Measurements from ENCODE around the gene FCN3. TPM values are rescaled to one million over a fixed set of nuclear protein-coding genes. Genes with fewer than 3 reads are reported as not detected.

FCN3 gene
- polyA plus RNA-seq, 4 donors, result 1.6 to 3.1 (median 2.2) TPM

DNA sequence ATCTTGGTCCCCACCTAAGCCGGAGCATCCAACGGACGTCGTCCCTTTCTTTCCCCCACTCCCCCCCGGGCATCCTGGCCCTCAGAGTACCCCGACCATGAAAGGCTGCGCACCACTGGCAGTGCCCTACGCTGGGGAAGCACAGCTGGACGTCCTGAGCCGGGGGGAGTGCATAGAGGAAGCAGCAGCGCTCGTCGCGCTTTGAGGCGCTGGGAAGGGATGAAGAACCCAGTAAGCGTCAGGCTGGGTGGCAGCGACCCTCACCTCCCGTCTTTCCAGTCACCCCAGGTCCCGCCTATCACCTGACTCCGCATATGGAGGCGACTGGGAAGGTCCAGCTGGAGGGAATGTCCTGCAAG lies 13.6 kb downstream of the FCN3 start:
- DNase-seq (ENCODE audit: low read depth in 4 of 4, low spot score in 3 of 4), result no peak

DNA sequence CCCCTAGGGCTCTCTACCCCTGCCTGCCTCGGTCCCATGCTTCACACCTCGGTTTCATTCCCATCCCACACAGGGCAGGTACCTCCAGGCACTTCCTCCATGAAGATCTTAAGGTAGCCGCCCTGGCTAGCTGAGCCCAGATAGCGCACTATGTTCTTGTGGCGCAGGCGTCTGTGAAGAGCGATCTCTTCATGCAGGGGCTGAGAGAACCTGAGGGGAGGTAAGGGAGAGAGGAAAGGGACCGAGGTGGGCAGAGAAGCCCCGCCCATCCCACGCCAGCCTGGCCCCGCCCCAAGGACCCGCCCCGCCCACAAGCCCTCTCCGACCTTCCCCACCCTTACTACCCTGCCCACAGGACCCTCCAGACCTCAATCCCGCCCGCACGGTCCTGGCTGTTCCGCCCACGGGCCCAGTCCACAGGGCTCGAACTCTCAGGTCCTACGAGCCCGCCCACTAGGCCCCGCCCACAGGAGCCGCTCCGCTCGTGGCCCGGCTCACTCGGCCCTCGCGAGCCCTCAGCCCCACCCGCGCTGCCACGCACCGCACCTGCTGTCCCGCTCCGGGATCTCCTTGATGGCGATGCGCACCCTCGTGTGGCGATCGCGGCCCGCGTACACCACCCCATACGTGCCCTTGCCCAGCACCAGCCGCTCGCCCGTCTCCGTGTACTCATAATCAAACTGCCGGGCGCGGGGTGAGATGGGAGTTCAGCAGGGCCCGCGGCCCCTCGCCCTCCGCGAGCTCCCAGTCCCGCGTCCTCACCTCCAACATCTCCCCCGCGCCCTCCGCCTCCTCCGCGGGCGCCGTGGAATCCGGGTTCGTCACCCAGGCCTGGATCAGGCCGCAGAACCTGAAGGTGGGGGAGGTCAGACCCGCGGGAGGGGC lies 14.2 kb downstream of the FCN3 start:
- no peak for DNase-seq (ENCODE audit: low read depth in 4 of 4, low spot score in 3 of 4)

DNA sequence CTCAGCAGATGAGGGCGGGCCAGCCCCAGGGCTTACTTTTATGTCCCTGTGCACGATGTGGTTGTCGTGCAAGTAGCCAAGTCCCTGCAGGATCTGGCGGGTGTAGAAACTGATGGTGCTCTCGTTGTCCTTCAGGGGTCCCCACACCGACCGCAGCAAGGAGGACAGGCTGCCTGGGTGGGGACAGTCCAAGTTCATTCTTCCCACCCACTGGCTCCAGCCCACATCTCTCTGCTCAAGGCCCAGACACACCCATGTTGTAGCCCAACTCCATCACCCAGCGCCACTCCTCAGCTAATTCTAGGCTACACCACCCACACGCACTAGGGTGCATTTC lies 14.8 kb downstream of the FCN3 start:
- DNase-seq (ENCODE audit: low read depth in 4 of 4, low spot score in 3 of 4), result no peak

DNA sequence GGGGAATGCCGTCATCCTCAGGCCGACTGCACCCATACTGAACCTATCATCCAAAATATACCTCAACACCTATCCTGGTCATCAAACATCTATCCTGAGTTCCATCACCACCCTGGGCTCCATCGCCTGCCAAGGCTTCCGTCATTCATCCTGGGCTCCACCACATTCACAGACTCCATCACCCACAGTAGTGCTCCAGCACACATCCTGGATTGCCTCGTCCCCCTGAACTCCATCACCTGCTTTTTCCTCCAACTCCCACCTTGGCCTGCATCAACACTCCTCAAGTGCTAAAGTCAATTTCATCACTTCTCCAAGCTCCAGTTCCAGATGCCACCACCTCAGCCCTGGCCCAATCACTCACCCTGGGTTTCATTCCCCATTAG lies 15.7 kb downstream of the FCN3 start:
- no peak for DNase-seq (ENCODE audit: low read depth in 4 of 4, low spot score in 3 of 4)

DNA sequence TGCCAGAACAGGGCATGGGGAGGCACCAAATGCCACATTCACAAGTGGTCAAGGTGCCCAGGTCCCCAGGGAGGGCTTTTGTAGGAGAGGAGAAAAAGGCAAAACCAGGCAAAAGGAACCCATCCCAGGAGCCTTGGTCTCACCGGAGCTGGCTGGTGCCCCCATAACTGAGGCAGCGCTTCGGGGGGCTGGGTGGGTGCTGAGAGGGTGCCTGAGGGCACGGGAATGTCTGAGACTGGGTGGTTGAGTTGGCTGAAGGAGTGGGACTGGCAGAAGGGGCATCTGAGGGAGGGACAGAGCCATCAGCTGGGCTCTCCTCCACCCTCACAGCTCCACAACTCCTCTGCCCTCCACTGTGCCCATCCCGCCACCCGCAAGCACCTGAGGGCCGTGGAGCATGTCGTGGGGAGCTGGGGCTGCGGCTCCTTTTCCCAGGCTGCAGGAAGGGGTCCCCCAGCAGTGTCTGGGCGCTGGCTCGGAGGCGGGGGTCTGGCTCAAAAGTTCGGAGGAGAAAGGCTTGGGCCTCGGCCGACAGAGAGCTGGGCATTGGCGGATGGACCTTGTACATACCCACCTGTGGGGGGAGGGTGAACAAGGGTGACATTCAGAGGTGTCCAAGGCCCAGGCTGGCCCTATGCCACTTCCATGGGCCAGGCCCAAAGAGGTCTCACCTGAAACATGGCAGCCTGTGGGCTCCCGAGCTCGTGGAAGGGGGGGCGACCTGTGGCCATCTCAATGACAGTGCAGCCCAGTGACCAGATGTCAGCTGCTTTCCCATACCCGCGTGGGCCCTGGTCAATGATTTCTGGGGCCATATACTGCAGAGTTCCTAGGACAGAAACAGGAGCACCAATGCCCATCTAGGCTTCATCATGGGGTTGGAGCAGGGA lies 16.3 kb downstream of the FCN3 start:
- no peak for DNase-seq (ENCODE audit: low read depth in 4 of 4, low spot score in 3 of 4)

DNA sequence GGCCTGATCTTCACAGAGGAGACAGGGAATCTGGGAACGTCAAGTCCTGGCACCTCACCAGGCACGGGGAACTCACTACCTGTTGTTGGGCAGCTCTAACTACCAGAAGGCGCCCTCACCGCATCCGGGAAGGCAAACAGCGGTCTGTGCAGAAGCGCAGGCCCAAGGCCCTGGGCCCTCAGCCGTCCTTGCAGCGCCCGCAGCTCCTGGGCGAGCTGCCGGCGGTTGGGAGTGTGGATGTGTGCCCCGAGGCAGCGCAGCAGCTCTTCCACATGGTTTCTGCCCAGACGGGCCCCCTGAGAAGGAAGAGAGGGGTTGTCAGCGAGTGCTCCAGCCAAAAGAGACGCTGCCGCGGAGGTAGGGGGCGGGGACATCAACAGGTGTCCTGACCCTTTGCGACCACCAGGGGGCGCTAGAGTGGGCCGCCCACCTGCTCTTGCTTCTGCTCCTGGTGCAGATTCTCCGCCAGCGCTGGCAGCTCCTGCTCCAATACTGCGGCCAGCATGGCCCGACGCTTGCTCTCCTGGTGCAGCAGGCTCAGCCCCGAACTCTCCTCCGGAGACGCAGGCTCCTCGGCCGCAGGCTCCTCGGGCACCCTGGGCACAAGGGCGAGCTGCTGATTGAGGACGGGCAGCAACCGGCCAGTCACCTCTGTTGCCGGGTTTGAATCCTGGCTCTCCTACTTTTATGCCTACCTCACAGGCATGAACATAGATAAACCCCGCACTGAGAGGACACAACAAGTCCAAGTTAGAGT lies 17.2 kb downstream of the FCN3 start:
- peak in 2 of 4 donors; percentile 49 to 79 for DNase-seq (ENCODE audit: low read depth in 4 of 4, low spot score in 3 of 4)

DNA sequence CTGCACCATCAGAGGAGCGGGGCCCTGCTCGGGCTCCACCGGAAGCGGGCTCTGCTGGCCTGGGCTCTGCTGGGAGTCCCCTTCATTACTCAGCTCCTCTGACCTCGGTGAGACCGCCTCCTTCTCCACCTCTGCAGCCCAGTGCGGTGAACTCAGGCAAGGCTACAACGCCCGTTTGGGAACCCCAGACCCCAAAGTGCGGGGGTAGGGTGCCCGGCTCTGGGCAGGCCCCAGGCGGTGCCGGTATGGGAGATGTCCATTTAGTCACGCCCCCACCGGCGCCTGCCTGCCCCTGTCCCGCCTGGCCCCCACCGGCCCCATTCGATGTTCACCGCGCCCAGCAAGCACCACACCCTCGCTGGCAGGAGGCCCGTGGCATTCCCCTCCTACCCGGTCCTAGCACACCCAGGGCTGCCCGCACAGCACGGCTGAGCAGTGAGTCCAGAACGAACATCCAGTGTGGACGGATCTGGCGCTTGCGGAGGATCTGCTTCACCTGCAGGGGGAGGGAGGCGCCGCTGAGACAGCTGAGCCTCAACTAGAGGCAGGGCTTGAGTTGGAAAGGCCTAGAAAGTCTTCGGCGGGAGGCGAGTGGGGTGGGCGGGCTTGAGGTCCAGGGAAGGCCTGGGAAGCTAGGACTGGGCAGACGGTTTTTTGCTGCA lies 17.9 kb downstream of the FCN3 start:
- DNase-seq (ENCODE audit: low read depth in 4 of 4, low spot score in 3 of 4), result no peak

DNA sequence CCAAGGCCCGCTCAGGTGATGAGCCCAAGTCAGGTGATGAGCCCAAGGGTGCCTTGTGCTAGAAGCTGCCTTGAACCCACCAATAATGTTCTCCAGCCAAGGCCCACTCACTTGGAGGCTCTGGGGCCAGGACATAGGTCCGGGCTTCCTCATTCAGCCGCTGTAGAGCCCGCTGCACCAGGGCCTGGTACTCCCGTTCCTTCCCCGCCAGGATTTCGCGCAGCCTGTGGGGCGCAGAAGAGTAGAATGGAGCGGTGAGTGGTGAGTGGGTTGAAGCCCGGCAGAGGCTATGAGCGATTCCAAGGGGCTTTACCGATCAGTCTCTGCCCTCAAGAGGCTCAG lies 18.4 kb downstream of the FCN3 start:
- DNase-seq (ENCODE audit: low read depth in 4 of 4, low spot score in 3 of 4), result no peak

DNA sequence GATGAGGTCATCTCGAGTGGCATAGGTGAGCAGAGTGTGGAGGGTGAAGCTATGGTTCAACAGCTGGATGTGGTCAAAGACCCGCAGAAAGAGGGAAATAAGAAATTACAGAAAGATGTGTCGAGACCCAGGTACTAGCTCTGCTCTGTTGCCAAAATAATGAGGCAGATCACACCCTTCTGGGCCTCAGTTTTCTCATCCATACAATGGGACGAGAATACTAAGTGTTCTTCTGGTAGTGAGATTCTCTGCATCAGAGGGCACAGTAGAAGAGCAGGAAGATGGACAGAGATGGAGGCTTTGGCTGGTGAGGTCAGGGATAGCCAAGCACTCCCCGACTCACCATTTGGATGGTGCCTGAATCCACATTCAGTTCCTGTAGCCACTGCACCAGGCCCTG lies 18.9 kb downstream of the FCN3 start:
- no peak for DNase-seq (ENCODE audit: low read depth in 4 of 4, low spot score in 3 of 4)

DNA sequence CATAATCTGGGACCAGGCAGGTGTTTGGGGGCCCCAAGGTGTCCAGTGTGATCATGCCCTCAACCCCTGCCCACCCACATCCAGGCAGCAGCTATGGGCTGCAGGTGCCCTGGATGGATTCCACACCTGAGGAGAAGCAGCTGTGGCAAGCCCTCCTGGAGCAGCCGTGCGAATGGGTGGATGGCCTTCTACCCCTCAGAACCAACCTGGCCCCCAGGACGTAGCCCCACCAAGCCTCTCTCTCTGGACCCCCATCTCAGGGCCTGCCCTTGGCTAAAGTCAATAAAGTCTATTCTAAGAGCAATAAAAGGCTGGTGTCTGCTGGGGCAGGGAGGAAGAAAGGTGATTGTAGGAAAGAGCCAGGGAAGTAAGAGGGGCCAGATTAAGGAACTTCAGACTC lies 21.0 kb downstream of the FCN3 start:
- no peak for DNase-seq (ENCODE audit: low read depth in 4 of 4, low spot score in 3 of 4)

DNA sequence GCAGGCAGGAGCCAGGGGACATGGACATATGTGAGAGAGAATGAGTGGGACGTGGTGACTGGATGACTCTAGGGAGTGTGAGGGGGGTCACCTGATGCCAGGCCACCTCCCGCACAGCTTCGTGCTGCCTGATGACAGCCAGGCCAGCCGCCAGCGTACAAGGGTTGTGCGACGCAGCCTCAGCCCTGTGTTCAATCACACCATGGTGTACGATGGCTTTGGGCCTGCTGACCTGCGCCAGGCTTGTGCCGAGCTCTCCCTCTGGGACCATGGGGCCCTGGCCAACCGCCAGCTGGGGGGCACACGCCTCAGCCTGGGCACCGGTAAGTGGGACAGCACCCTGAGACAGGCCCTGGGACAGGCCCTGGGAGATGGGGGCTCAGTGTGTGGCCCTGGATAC lies 21.5 kb downstream of the FCN3 start:
- DNase-seq (ENCODE audit: low read depth in 4 of 4, low spot score in 3 of 4), result no peak

DNA sequence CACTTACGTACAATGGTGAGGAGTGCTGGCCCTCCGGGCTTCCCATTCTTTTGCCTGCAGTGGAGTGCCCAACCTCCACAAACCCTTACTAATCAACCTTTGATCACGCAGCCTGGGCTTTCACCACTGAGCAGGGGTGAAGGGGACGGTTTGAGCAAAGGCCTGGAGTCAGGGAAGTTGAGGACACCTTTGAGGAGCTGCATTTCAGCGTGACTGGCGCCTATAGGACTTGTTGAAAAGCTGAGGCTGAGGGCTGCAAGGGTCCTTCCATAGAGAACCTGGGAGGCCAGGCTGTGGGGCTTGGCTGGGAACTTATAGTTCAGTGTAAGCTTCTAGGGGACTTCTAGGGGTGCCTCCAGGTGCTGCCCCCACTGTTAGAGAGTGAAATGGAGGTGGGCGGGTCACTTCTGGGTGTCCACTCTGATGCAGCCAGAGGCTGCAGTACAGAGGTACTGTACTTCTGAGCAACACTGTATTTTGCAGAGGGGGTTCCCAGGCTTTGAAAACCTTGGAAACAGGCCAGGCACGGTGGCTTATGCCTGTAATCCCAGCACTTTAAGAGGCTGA lies 23.0 kb downstream of the FCN3 start:
- no peak for DNase-seq (ENCODE audit: low read depth in 4 of 4, low spot score in 3 of 4)

DNA sequence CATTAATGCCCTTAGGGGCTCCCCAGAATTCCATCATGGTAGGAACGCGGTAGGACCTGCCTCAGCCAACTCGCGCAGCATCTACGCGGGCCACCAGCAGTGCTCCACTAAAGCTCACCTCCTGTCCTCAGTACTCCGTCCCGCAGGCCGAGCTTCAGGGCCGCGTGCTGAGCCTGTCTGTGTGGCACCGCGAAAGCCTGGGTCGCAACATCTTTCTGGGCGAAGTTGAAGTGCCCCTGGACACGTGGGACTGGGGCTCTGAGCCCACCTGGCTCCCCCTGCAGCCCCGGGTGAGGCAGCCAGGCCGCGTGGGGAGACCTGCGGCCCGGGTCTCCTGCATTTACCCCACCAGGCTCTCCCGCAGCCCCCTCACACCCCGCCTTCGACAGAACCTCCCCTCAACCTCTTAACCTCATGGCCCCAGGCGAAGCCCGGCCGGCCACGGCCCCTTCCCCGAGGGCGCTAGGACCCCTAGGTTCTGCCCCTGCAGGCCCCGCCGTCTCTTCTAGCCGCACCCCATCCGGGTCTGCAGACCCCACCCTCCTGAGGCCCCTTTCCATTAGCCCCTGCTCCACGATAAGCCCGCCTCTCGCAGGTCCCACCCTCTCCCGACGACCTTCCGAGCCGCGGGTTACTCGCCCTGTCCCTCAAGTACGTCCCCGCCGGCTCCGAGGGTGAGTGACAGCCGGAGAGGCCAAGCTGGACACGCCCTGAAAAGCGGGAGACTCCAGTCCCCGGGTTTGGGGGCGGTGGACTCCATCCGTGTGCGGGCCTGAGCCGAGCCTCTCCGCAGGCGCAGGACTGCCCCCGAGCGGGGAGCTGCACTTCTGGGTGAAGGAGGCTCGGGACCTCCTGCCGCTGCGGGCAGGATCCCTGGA lies 23.7 kb downstream of the FCN3 start:
- no peak for DNase-seq (ENCODE audit: low read depth in 4 of 4, low spot score in 3 of 4)

DNA sequence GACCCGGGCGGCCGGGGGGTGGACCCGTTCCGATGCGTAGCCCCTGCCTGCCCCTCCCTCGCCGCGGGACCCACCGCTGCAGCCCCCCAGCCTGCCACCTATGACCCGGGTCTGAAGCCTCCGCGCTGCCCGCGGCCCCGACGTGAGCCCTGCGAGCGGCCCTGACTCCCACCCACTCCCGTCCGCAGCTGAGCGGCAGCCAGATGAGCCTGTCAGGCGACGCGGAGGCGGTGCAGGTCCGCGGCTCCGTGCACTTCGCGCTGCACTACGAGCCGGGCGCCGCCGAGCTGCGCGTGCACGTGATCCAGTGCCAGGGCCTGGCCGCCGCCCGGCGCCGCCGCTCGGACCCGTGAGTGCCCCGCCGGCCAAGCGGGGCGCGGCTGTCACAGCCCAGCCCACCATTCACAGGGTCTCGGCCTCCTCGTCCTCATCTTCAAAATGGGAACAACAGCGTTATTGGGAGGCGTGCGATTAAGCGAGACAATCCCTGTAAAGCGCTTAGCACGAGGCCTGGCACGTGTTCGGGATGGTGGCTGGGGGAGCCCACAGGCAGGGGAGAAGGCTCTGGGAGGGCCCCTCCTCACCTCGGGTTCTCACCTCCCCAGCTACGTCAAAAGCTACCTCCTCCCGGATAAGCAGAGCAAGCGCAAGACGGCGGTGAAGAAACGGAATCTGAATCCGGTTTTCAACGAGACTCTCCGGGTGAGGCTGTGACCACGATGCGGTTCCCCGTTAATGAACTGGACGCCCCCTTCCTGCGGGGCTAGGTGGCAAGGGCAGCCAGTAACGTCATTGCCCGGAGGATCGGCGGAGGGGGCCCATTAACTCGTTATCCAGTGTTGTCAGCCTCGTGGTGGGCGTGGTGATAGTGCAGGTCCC lies 24.6 kb downstream of the FCN3 start:
- DNase-seq (ENCODE audit: low read depth in 4 of 4, low spot score in 3 of 4), result peak in 1 of 4 donors; percentile 53

DNA sequence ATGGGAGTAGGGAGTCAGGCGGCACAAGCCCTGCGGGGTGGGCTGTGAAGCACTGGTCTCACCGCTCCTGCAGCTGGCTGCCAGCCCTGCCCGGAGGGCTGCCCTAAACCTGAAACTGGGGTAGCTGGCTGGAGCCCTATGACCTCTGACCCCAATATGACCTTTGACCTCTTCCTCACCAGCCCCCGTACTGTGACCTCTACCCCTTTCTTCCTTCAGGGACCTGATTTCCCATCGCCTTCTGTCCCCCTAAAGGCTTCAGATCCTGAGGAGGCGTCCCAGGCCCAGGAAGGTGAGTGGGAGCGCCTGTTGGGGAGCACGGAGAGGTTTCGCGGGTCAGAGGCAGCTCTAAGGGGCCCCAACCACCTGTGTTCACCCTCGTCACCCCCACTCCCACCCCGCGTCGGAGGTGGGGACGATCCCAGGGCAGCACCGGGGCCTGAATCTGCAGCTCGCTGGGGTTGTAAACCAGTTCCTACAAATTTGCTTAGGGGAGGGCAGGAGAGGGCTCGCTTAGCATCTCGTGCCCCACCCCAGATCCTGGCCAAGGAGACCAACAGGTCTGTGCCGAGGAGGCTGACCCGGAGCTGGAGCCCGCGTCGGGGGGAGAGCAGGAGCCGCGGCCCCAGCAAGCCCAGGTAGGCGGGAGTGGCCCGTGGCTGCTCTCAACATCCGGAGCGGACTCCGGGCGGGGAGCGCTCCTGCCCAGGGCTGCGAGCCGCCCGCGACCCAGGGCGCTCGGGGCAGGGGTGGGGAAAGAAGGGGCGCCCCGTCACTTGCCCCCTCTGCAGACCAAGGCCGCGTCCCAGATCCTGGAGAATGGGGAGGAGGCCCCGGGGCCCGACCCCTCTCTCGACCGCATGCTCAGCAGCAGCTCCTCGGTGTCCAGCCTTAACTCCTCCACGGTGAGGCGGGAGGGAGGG lies 25.5 kb downstream of the FCN3 start:
- no peak for DNase-seq (ENCODE audit: low read depth in 4 of 4, low spot score in 3 of 4)

DNA sequence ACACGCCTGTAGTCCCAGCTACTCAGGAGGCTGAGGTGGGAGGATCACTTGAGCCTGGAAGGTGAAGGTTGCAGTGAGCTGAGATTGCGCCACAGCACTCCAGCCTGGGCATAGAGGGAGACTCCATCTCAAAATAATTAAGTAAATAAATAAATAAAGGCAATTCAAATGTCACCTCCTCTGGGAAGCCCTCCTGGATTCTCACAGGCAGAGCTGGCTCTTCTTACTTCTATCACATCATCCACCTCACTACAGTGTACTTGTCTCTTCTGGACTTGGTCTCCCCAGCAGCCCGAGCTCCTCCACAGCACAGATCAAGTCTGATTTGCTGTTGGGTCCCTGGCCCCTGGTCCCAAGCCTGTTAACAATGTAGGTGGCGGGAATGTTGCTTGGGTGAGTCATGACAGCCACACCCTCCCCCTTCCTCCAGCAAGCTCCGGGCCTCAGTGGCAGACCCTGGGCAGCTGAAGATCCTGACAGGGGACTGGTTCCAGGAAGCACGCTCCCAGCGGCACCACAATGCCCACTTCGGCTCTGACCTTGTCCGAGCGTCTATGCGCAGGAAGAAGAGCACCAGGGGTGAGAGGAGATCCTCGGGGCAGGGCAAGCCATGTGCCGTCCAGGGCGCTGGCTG lies 27.5 kb downstream of the FCN3 start:
- no peak for DNase-seq (ENCODE audit: low read depth in 4 of 4, low spot score in 3 of 4)

DNA sequence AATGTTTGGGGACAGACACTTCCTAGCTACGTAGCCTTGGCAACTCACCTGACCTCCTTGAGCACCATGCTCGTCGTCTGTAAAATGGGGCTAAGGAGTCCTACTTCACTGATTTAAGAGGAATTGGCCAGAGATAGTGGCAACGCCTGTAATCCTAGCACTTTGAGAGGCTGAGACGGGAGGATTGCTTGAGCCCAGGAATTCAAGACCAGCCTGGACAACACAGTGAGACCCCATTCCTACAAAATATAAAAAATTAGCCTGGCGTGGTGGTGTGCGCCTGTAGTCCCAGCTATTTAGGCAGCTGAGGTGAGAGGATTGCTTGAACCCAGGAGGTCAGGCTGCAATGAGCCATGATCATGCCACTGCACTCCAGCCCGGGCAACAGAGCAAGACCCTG lies 28.3 kb downstream of the FCN3 start:
- no peak for DNase-seq (ENCODE audit: low read depth in 4 of 4, low spot score in 3 of 4)

Measured in right renal pelvis (tissue), 4 donors.